ENCODE data around the gene PEX5L.

Gene PEX5L

GRCh38 chr3:179853176-179853575 is 183.6 kb downstream of the PEX5L start:
- no peak overlapping the region for H2AFZ ChIP-seq (ENCODE audit: low read depth, low read length, severe bottlenecking)
- peak overlapping the region; percentile 36 for H3K27ac ChIP-seq (ENCODE audit: low read depth, low read length)
- TF ChIP-seq EZH2phosphoT487 (conservative IDR thresholded peaks at IDR 0.05; ENCODE audit: low read length) (no peak), CTCF (IDR thresholded peaks at IDR 0.05; ENCODE audit: insufficient read depth, low read length, poor library complexity, severe bottlenecking) (no peak)

GRCh38 chr3:179852142-179852905 is 184.4 kb downstream of the PEX5L start:
- H3F3A ChIP-seq (ENCODE audit: insufficient read depth), result no peaks in the 10 kb centered on the region
- H2AFZ ChIP-seq (ENCODE audit: low read depth, low read length, severe bottlenecking), result no peak overlapping the region
- H3K36me3 ChIP-seq (ENCODE audit: low read length), result no peaks in the 10 kb centered on the region
- no peaks in the 10 kb centered on the region for H3K9me2 ChIP-seq (replicated peaks; ENCODE audit: insufficient read depth, low read length)
- H3K4me3 ChIP-seq (ENCODE audit: insufficient read depth, low read length, poor library complexity, severe bottlenecking), result no peak overlapping the region
- no peaks in the 10 kb centered on the region for H3K9me3 ChIP-seq (ENCODE audit: insufficient read depth, low read length)
- no peaks in the 10 kb centered on the region for H3K27me3 ChIP-seq (ENCODE audit: low read length)
- TF ChIP-seq CTCF (IDR thresholded peaks at IDR 0.05; ENCODE audit: insufficient read depth, low read length, poor library complexity, severe bottlenecking) (no peak), EZH2phosphoT487 (conservative IDR thresholded peaks at IDR 0.05; ENCODE audit: low read length) (no peak)
- no peaks in the 10 kb centered on the region for H4K20me1 ChIP-seq (ENCODE audit: low read depth, low read length)
- no peaks in the 10 kb centered on the region for H3K79me2 ChIP-seq (ENCODE audit: insufficient read depth, low read length)
- peak overlapping the region; percentile 36 for H3K27ac ChIP-seq (ENCODE audit: low read depth, low read length)
- H3K9ac ChIP-seq (ENCODE audit: low read length), result no peak overlapping the region
- H3K4me2 ChIP-seq (ENCODE audit: low read depth, low read length, poor library complexity, severe bottlenecking), result peak overlapping the region; percentile 20

More at GRCh38 chr3:179853176-179853575, 183.6 kb downstream of the PEX5L start:
- Histone ChIP-seq H3K27me3 (ENCODE audit: low read length) (no peaks in the 10 kb centered on the region), H3K4me3 (ENCODE audit: insufficient read depth, low read length, poor library complexity, severe bottlenecking) (no peak overlapping the region), H3K9ac (ENCODE audit: low read length) (no peak overlapping the region), H3F3A (ENCODE audit: insufficient read depth) (no peaks in the 10 kb centered on the region), H3K9me2 (replicated peaks; ENCODE audit: insufficient read depth, low read length) (no peaks in the 10 kb centered on the region), H3K9me3 (ENCODE audit: insufficient read depth, low read length) (no peaks in the 10 kb centered on the region), H3K36me3 (ENCODE audit: low read length) (no peaks in the 10 kb centered on the region), H3K4me2 (ENCODE audit: low read depth, low read length, poor library complexity, severe bottlenecking) (peak overlapping the region; percentile 20), H3K79me2 (ENCODE audit: insufficient read depth, low read length) (no peaks in the 10 kb centered on the region), H4K20me1 (ENCODE audit: low read depth, low read length) (no peaks in the 10 kb centered on the region)

GRCh38 chr3:179848711-179849110 is 188.0 kb downstream of the PEX5L start:
- TF ChIP-seq CTCF (IDR thresholded peaks at IDR 0.05; ENCODE audit: insufficient read depth, low read length, poor library complexity, severe bottlenecking) (no peak), EZH2phosphoT487 (conservative IDR thresholded peaks at IDR 0.05; ENCODE audit: low read length) (no peak)
- H3K9me3 ChIP-seq (ENCODE audit: insufficient read depth, low read length), result no peaks in the 10 kb centered on the region
- H3K79me2 ChIP-seq (ENCODE audit: insufficient read depth, low read length), result no peaks in the 10 kb centered on the region
- no peaks in the 10 kb centered on the region for H3K27me3 ChIP-seq (ENCODE audit: low read length)
- no peak overlapping the region for H3K9ac ChIP-seq (ENCODE audit: low read length)
- H3K9me2 ChIP-seq (replicated peaks; ENCODE audit: insufficient read depth, low read length), result no peaks in the 10 kb centered on the region
- no peak overlapping the region for H3K4me2 ChIP-seq (ENCODE audit: low read depth, low read length, poor library complexity, severe bottlenecking)
- H3F3A ChIP-seq (ENCODE audit: insufficient read depth), result no peaks in the 10 kb centered on the region
- no peak overlapping the region for H2AFZ ChIP-seq (ENCODE audit: low read depth, low read length, severe bottlenecking)
- H3K27ac ChIP-seq (ENCODE audit: low read depth, low read length), result no peak overlapping the region
- H3K4me3 ChIP-seq (ENCODE audit: insufficient read depth, low read length, poor library complexity, severe bottlenecking), result no peak overlapping the region
- H3K36me3 ChIP-seq (ENCODE audit: low read length), result no peaks in the 10 kb centered on the region
- no peaks in the 10 kb centered on the region for H4K20me1 ChIP-seq (ENCODE audit: low read depth, low read length)
